GM18507 (cell line): ENCODE data around the gene LPXN.

Source experiments
- DNase-seq: peaks from one replicate; pipeline ENCODE4 v3.0.0; 2011; ENCODE audit warnings: low read depth; ENCODE audit not compliant: insufficient read length; ENCODE audit errors: extremely low spot score
- FAIRE-seq: peaks from 2 replicates; lab custom pipeline; 2011; peaks lifted over from hg19 to GRCh38; lab: Jason Lieb, UNC

The LPXN gene

DNA sequence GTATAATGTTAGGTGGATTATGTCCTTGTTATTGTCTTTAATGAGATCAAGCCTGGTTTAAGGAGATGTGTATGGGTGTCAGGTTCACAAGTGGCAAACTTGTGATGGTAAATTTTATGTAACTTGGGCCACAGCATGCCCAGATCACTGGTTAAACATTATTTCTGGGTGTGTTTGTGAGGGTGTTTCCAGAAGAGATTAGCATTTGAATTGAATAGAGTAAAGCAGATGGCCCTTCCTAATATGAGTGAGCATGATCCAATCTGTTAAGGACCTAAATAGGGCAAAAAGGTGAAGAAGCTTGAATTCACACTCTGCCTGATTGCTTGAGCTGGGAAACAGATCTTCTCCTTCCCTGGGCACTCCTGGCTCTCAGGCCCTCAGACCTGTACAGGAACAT is 88.5 kb downstream of the LPXN start:
- DNase-seq (no peak), FAIRE-seq (no peak)

DNA sequence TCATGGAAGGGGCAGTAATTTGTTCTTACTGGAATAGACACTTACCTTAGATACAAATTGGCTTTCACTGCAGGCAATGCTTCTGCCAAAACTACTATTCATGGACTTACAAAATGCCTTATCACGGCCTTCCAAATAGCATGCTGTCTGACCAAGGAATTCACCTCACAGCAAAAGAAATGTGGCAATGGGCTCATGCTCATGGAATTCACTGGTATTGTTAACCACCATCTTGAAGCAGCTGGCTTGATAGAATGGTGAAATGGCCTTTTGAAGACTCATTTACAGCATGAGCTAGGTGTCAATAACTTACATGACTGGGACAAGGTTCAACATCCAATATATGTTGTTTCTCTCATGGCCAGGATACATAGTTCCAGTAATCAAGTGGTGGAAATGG is 89.7 kb downstream of the LPXN start:
- FAIRE-seq (no peak), DNase-seq (no peak)
